ENCODE data around the gene PBXIP1. TPM values are rescaled to one million over a fixed set of nuclear protein-coding genes. Genes with fewer than 3 reads are reported as not detected.

PBXIP1 gene
- polyA plus RNA-seq, 3 donors = 35.1 to 53.5 (median 38.6) TPM

DNA sequence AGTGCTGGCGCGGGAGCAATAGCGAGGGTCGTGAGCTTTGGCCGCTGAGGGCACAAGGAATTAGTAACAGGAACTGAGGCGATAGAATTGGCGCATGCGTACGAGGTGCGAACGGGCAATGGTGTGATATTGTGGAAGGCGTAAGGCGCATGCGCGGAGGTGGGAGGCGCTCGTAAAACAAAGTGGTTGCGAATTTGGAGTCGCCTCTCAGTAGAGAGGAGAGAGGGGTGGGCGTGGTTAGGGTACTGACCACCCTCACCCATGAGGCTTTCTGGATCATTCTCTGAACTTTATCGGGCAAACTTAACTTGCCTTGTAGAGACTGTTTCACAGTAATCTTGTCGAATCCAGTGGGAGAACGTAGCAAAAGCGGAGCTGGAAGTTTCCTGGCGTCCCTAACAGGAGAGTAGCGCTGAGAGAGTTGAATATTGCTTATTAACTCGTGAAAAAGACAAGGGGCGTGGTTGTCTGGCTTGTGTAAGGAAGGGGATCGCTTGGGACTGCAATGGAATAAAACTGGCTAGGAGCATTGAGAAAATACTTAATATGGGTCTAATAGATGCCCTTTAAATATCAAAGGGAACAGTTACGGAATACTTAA lies 19.0 kb upstream of the PBXIP1 start:
- H3K27ac ChIP-seq (ENCODE audit: low read depth, low read length) = peak overlapping the region; percentile 77
- WGBS, 3 donors = 0% methylated on average over 30 of the region's 30 CpGs

DNA sequence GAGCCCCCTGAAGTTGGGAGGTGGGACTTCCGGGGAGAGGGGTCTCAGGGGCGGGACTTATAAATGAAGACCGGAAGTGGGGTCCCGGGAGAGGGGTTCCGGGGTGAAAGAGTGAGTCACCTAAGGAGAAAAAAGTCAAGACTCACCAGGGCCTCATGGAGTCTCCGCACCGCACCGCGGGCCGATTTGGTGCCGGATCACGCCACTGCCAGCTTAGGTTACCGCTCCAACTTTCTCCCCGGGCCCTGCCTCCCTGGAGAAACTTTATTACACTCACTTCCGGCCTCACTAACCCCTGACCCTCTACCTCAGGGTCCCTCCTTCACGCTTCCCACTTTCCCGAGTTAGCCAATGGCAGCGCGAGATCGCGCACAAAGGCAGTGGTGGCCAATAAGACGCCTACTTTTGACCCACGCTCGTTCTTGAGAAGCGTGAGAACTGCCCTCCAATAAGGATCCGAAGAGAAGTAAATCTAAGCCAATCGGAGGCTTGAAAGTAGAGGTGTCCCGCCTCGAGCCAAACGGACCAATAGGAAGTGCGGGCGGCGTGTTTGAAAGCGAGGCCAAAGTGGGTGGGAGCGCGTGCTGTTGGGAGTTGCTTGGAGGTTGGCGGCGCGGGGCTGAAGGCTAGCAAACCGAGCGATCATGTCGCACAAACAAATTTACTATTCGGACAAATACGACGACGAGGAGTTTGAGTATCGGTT lies 18.4 kb upstream of the PBXIP1 start, which contains the start of gene CKS1B:
Gene CKS1B, plus strand, starts transcription at position 580 of the 706 bp plus-strand sequence. Its CDS starts 65 bp downstream, at position 645.
- 0 to 1% (median 1%) methylated on average over 47 of the region's 47 CpGs for WGBS, 3 donors
- peak within 1 kb of the TSS; percentile 80 for H3K27ac ChIP-seq (ENCODE audit: low read depth, low read length)

DNA sequence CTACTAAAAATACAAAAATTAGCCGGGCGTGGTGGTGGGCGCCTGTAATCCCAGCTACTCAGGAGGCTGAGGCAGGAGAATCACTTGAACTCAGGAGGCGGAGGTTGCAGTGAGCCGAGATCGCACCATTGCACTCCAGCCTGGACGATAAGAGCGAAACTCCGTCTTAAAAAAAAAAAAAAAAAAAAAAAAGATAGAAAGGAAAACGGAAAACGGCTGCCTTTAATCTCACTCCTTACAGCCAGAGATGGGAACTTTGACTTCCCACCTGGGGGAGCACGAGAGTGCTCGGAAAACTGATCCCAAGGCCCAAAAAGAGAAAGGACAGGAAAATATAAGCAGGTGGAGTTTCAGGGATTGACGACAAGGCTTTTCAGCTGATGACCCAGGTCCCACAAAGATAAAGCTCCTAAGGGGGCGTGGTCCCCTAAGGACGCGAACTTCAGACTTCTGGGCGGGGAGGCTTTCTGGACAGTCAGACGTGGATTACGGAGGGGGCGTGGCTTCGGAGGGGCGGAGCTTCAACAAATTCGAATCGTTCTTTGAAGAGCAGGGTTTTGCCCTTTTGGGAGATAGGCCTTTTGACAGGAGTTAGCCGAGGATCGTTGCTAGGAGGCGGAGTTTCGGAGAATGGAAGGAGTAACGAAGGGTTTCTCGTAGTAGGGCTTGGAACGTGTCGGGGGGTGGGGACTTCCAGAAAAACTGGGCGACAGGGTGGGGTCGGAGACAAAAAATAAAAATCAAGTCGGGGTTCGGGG lies 17.6 kb upstream of the PBXIP1 start:
- WGBS, 3 donors = 3 to 6% (median 4%) methylated on average over 35 to 37 of the region's 37 CpGs
- peak overlapping the region; percentile 80 for H3K27ac ChIP-seq (ENCODE audit: low read depth, low read length)

DNA sequence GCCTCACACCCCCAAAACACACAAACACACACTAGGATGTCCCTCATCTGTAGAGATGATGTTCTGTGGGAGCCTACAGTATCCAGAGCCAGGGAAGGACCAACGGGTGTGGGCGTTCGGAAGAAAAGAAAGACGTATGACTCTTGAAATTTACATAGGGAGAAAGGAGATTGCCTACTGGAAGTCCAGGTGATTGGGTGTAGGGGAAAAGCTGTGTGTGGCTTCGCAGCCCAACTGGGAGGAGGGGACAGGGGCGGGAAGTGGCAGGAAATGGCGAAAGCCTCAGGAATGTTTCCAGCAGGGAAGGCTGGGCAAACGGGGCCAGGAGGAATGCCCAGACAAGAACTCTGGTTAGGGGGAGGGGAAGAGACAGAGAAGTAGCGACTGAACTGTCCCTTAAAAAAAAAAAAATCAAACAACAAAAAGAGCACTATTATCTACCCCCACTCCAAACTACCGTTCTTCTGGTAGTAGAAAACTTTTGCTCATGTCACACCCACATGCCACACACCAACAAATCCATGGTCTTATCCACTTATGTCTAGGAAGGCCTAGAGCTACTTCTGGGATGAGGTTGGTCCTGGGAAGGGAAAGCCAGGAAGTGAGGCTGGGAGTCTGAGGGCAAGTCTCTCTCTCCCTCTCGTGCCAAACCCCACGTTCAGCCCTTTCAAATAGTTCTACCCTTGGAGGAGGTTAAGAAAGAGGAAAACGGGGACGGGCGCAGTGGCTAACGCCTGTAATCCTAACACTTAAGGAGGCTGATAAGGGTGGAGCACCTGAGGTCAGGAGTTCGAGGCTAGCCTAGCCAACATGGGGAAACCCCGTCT lies 16.8 kb upstream of the PBXIP1 start:
- peak overlapping the region; percentile 64 for H3K27ac ChIP-seq (ENCODE audit: low read depth, low read length)
- WGBS, 3 donors = 16 to 37% (median 27%) methylated on average over 18 of the region's 18 CpGs

DNA sequence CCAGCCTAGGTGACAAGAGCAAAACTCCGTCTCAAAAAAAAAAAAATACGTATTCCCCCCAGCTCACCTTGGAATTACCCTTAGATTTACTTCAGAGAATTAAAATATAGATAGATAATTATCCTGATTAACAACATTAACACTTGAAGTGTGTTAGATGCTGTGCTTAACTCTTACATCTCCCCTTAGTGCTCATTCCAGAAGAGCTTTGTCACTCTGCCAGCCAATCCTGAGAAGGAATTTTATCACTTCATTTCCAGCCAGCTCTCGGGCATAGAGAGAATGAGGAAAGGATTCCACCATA lies 16.3 kb upstream of the PBXIP1 start:
- WGBS, 3 donors = 42 to 68% (median 61%) methylated on average over 3 of the region's 3 CpGs
- peak overlapping the region; percentile 61 for H3K27ac ChIP-seq (ENCODE audit: low read depth, low read length)

DNA sequence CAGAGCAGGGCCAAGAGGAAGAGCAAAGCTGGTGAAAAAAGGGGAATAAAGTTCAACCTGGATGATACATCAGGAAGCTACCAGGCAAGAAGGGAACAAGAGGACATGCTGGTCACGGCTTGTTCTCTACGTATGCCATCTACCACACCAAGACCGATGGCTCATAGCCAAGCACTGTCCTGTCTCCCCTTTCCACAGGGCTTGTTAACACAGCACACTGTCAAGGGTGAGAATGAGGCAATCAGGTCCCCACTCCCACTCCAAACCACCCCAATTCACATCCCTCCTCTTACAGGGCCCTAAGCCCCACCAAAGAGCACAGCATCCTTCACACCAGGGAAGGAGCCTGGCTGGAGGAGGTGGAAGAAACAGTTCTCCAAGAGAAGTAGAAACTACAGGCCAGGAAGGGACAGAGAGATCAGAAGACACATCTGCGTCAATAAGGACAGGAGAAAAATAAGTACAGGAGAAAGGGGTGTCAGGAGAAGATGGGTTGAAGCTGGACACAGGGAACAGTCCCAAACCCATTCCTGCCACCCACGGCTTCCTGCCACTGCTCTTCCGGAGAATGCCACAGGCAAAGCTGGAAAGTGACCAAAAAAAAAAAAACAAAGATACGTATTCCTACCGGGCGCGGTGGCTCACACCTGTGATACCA lies 15.6 kb upstream of the PBXIP1 start:
- H3K27ac ChIP-seq (ENCODE audit: low read depth, low read length) = peak overlapping the region; percentile 51
- WGBS, 3 donors = 32 to 47% (median 39%) methylated on average over 10 of the region's 10 CpGs

DNA sequence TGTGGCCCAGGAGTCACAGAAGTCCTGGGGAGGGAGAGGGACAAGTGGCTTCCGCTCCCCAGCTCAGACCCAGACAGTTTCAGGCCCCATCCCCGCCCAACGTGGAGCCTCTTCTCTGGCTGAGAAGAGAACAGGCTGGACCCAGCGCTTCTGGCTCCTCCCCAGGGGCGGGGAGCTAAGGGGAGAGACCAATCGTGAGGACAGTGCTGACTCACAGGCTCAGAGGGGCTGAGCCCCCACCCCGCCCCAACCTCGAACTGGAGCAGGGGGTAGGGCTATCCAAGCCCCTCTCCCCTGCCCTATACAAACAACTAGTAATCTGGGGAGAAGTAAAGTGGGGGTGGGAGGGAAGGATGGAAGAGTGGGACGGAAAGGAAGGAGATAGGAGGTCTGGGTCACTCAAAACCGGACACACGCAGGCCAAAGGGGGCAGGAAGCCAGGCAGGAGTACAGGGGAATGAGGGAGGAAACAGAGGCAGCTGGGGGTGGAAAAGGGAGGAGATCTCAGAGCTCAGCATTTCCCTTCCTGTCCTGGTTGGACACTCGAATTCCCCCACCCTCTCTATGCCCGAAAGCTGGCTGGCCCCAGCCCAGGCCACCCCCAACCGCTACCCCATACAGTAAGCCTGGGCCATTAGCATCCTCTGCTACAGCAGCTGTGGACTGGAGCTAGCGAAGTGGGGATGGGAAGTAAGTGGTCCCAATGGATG lies 14.9 kb upstream of the PBXIP1 start, which contains the start of gene SHC1:
Gene SHC1, minus strand, starts transcription at position 117 of the 710 bp plus-strand sequence. CDS start 221 bp downstream, outside the sequence.
- WGBS, 3 donors = 11 to 30% (median 12%) methylated on average over 15 of the region's 15 CpGs
- H3K27ac ChIP-seq (ENCODE audit: low read depth, low read length) = peak within 1 kb of the TSS; percentile 73

DNA sequence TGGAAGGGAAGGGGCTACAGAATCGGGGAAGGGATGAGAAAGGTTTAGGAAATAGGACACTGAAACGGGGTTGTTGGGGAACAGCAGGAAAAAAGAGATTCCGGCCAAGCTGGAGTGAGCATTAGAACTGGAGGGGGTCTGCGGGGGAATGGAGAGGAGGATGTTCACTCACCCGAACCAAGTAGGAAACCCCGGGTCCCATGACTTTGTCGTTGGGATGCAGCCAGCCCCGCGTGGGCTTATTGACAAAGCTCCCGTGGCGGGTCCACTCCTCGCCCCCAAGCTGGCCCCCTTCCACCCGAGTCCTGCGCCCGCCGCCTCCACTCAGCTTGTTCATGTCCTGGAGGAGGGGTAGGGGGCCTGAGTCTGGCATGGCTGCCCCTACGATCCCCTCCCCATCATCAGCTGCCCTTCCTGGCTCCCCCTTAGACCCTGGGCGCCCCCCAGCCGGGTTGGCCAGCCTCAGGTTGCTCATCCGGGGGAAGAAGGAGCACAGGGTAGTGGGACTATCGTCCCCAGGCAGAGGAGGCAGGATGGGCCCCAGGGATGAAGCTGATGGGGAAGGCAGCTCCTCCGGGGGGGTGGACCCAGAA lies 14.1 kb upstream of the PBXIP1 start:
- H3K27ac ChIP-seq (ENCODE audit: low read depth, low read length) = peak overlapping the region; percentile 73
- 21 to 49% (median 33%) methylated on average over 19 to 22 of the region's 22 CpGs for WGBS, 3 donors

DNA sequence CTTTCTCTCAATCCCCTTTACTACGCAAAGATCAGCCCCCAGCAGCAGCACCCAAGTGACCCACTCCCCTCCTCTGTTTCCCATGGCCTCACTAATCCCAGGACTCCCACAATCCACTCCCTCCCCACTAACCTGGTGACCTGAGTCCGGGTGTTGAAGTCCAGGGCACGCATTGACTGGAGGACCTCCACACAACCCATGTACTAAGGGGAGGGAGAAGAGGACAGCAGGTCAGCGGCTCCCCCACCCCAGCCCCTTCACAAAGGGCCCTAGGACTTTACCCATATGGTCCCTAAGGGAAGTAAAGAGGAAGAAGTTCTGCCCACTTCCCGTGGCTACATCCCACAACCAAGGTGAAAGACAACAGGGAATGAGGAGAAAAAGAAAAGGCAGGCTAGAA lies 13.3 kb upstream of the PBXIP1 start:
- no peak overlapping the region for H3K27ac ChIP-seq (ENCODE audit: low read depth, low read length)
- WGBS, 3 donors = 54 to 66% (median 54%) methylated on average over 5 of the region's 5 CpGs

DNA sequence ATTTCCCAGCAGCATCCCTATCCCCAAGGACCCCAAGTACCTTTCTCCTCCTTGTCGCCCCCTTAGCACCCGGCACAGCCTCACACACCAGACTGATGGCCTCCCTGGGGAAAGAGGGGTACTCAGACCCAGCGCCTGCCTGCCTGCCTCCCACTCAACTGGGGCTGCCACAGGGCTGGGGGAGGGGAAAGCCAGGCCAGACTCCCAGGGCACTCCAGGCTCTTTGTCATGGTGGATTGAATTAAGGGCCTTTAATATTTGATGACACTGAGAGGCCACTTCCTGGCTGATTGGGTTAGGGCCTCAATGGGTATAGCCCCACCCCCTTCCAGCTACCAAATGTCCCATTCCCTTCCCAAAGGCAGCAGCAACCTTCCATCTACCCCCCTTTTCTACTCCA lies 12.8 kb upstream of the PBXIP1 start:
- 73 to 87% (median 79%) methylated on average over 2 to 3 of the region's 3 CpGs for WGBS, 3 donors
- H3K27ac ChIP-seq (ENCODE audit: low read depth, low read length) = no peak overlapping the region

DNA sequence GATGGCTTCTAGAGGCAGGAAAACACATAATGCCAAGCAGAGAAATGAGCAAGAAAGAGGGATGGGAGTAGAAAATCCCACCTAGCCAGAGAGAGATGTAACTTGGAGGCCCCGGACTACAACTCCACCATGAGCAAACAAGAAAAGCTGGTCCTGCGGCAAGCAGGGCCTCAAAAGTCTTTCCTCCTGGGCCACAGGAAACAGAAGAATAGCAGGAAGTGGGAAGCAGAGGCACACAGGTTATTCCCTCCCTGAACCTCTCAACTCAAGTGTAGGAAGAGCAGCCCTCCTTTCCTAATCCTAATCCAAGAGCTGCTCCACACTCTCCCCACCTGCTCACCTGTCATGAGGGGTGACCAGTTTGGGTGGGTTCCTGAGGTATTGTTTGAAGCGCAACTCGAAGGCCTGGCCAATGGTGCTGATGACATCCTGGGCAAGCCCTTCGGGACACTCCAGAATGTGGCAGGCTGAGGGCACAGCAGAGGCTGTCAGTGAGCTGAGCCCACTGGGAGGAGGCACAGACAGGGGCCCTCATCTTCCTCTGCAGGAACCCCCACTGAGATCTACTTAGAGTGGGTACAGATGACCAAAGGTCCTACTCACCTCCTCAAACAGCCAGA lies 11.5 kb upstream of the PBXIP1 start:
- no peak overlapping the region for H3K27ac ChIP-seq (ENCODE audit: low read depth, low read length)
- WGBS, 3 donors = 67 to 84% (median 80%) methylated on average over 5 of the region's 5 CpGs

DNA sequence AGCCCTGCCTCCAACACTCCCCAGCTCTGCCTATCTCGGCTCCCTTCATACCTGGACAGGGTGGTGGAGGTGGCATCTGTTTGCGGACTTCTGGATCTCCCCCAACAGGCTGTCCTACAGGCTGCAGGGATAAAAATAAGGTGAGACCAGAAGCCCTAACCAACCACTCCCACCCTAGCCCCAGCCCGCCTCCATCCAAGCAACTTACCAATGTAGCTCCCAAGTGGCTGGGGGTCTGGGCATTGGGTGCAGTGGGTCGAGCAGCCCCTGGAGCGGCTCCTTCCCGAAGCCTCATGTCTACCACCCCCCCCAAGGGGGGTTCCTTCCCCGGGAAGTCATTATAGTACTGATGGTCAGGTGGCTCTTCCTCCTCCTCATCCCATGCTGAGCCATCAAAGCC lies 10.2 kb upstream of the PBXIP1 start:
- H3K27ac ChIP-seq (ENCODE audit: low read depth, low read length) = no peak overlapping the region

DNA sequence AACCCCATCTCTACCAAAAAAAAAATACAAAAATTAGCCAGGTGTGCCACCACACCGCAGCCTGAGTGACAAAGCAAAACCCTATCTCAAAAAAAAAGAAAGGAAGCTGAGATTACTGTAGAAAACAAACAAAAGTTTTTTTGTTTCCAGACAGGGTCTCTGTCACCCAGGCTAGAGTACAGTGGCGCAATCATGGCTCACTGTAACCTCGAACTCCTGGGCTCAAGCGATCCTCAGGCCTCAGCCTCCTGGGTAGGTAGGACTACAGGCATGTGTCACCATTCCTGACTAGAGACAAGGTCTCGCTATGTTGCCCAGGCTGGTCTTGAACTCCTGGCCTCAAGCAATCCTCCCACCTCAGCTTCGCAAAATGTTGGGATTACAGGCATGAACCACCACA lies 8.5 kb upstream of the PBXIP1 start:
- WGBS, 3 donors = 72 to 85% (median 82%) methylated on average over 6 of the region's 6 CpGs
- no peak overlapping the region for H3K27ac ChIP-seq (ENCODE audit: low read depth, low read length)

More for the DNA sequence above, 10.2 kb upstream of the PBXIP1 start:
- WGBS, 3 donors = 79 to 90% (median 88%) methylated on average over 7 of the region's 7 CpGs

DNA sequence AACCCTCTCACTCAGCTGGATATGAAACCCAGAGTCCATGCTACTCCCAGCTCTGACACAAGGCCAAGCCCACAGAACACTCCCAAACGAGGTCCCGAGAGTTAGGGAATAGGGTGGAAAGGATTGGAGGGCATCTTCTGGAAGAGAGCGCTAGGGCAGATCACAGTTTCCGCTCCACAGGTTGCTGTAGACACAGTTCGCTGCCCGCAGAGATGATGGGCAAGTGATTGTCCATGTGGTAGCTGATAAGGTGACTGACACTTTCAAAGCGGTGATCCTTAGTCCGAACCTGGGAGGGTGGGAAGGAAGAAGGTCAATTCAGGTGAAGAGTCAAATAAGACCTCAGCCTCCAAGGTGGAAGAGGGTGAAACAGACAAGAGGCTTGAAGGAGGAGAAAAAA lies 7.7 kb upstream of the PBXIP1 start:
- H3K27ac ChIP-seq (ENCODE audit: low read depth, low read length) = no peak overlapping the region

DNA sequence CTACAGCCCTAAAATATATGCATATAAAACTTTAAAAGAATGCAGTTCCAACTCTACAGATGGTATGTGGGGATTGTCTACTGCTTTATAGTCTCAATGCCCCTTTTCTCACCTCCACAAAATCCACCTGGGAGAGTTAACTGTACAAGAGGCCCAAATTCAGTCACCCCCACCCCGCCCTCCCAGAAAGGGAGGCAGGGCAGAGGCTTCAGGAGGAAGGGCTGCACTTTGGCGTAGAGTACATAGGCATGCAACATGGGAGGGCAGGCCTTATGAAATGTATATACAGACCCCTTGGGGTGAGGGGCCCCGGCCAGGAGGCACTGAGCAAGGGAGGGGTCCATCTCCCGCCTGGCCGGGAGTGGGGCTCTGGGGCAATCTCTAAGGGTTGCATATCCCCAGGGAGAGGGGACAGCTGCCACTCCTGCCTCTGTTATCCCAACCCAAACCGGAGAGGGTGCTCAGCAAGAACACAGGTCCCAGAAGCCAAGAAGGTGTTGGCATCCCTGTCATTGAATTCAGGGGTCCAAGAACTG lies 7.0 kb upstream of the PBXIP1 start:
- no peak overlapping the region for H3K27ac ChIP-seq (ENCODE audit: low read depth, low read length)
- 69 to 74% (median 72%) methylated on average over 6 of the region's 6 CpGs for WGBS, 3 donors

More for the DNA sequence above, 7.7 kb upstream of the PBXIP1 start:
- WGBS, 3 donors = 71 to 84% (median 76%) methylated on average over 8 of the region's 8 CpGs

DNA sequence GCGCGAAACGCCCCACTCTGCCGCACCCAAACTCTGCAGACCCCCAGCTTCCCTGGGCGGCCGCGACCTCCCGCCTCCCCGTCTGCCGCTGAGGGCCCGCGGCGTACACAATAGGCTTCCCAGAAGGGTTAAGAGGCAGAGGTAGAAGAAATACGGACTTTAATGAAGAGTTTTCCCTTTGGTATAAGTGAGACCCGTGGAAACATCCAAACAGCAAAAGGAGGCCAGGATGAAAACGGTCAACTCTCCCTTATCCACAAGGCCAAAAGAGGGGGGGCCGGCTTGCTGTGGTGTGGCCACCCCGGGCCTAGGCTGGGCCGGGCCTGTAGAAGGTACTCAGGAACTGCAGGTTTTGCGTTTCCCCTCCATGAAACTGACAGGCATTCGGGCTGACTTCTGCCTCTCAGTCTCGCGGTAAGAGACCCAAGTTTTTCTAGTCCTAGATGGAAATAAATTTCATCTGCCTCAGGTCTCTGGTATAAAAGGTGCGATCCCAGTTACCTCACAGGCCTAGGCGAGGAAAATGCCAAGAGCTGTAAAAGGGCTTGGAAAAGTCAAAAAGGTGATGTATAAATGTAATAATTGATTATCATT lies 6.4 kb upstream of the PBXIP1 start:
- 3 to 5% (median 4%) methylated on average over 25 of the region's 25 CpGs for WGBS, 3 donors
- H3K27ac ChIP-seq (ENCODE audit: low read depth, low read length) = no peak overlapping the region
